Measurements from ENCODE around the gene FYTTD1.
"Not testable (repeated sequence)": the region's sequence is repeated elsewhere in the genome, so short reads cannot be mapped to it uniquely, and the experiment has no call there.

Gene FYTTD1

DNA sequence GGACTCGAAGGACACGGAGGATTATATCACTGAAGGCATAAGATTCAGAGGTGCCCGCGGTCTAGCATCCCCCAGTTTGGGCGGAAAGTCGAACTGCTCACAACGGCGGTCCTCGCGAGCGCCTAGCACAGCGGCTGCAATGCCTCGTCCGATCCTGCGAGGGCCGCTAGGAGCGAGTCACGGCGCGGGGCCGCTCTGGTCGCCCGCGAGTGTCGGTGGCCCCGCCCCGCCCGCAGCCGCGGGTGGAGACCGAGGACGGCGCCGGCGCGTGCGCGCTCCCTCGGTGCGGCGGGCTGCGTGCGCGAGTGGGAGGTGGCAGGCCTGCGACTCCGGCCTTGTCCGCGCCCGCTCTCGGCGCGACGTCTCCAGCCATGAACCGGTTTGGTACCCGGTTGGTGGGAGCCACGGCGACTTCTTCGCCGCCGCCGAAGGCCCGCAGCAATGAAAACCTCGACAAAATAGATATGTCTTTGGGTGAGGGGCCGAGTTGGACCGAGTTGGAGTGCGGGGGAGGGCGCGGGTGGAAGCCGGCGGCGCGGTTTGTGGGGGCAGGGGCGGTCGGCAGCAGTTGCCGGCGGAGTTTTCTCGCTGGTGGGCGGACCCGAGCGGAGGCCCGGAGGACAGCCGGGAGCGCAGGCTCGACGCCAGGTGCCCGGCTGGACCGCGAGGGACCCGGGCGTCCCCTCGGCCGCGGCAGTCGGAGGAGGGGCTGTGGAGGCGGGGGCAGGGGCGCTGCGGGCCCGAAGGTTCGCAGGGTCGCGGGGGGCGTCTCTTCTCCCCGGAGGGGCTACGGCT, at the start of gene FYTTD1:
Gene FYTTD1 (plus strand): TSS at position 283 of the 795 bp plus-strand sequence. CDS start 89 bp downstream, at position 372.
- peak; percentile 95 for DNase-seq

GRCh38 chr3:197700095-197700494, 49.6 kb upstream of the FYTTD1 start:
- no peak for DNase-seq

- no peak for DNase-seq
These were observed 47.8 kb upstream of the FYTTD1 start for GRCh38 chr3:197701841-197702240.

DNA sequence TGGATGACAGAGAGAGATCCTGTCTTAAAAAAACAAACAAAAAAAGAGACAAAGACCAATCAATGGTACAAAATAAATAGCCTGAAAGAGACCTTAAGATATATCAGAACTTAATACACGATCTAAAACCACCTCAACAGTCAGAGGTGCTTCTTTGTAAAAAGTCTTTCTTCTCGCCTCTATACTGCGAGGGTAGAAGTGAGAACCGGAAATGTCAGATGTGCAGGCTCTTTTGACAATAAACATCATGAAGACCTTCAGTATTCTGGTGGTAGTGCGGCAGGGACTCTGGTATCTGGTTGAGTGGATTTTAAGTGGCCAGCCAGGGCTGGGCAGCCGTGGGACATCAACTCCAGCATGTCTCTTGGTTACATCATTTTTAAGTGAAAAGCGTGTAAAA, 43.0 kb upstream of the FYTTD1 start:
- no peak for DNase-seq

GRCh38 chr3:197709135-197709534, 40.5 kb upstream of the FYTTD1 start:
- DNase-seq = peak; percentile 64

DNA sequence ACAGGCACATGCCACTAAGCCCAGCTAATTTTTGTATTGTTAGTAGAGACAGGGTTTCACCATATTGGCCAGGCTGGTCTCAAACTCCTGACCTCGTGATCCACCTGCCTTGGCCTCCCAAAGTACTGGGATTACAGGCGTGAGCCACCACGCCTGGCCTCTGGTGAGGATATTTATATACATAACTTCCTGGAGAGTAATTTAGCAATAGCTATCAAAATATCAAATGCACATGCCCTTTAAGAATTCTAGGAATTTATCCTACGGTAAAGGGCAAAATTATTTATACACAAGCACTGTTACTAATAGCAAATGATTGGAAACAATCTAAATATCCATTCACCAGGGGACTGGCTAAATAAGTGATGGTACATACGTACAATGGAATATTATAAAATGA, 38.7 kb upstream of the FYTTD1 start:
- DNase-seq = not testable (repeated sequence)

GRCh38 chr3:197711973-197712707, 37.5 kb upstream of the FYTTD1 start:
- peak; percentile 99 for DNase-seq

DNA sequence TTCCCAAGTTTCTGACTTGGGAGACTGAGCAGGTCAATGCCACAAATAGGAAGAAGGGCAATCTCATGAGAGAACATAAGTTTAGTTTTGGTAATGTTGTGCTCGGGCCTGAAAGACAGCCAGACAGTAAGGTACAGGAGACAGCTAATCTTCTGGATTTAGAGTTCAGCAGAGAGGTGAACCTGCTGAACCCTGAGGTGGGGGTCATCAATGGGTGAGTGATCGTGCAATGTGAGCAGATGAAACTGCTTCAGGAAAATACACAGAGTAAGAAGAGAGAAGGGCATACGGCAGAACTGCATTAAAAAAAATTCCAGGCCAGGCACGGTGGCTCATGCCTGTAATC, 36.2 kb upstream of the FYTTD1 start:
- no peak for DNase-seq

- DNase-seq = no peak
These were observed 35.4 kb upstream of the FYTTD1 start for GRCh38 chr3:197714251-197714650.

DNA sequence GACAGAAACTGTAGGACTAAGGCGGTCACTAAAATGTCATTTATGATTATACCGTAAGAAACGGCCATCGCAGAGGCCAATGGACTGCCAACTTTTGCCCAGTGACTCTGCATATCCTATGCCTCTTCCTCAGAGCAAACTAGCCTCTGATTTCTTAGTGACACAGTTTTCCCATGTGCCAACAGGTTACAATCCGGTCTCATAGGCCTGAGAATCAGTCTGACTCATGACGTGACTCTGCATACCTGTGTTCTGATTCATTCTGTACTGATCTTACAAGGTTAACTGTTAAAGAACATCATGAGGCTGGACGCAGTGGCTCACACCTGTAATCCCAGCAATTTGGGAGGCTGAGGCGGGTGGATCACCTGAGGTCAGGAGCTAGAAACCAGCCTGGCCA, 30.8 kb upstream of the FYTTD1 start:
- DNase-seq = no peak

DNA sequence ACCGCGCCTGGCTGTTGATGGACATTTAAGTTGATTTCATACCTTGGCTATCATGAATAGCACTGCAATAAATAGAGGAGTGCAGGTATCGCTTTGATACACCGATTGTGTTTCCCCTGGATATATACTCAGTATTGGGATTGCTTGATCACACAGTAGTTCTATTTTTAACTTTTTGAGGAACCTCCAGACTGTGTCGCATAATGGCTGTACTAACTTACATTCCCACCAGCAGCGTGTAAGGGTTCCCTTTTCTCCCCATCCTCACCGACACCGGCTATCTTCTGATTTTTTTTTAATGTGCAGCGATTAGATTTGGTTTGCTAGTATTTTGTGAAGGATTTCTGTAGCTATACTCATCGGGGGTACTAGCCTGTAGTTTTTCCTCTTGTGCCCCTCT, 29.0 kb upstream of the FYTTD1 start:
- peak; percentile 21 for DNase-seq

DNA sequence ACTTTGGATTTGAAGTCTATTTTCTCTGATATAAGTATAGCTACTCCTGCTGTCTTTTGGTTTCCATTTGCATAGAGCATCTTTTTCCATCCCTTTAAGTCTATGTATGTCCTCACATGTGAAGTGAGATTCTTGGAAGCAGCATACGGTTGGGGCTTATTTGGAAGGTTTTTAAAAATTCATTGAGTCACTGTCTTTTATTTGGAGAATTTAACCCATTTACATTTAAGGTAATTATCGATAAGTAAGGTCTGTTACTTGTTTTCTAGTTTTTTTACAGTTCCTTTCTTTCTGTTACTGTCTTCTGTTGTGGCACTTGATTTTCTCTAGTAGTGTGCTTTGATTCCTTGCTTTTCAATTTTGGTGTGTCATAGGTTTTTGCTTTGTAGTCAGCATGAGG, 26.9 kb upstream of the FYTTD1 start:
- no peak for DNase-seq

DNA sequence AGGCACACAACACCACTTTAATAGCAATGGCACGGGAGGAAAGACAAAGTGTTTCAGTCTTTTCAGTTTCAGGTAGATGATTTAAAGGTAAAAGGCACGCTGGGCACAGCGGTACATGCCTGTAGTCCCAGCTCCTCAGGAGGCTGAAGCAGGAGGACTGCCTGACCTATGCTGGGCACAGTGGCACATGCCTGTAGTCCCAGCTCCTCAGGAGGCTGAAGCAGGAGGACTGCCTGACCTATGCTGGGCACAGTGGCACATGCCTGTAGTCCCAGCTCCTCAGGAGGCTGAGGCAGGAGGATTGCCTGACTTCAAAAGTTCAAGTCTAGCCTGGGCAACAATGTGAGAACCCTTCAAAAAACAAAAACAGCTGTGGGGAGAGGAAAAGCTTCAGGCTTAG, 21.8 kb upstream of the FYTTD1 start:
- DNase-seq = not testable (repeated sequence)

DNA sequence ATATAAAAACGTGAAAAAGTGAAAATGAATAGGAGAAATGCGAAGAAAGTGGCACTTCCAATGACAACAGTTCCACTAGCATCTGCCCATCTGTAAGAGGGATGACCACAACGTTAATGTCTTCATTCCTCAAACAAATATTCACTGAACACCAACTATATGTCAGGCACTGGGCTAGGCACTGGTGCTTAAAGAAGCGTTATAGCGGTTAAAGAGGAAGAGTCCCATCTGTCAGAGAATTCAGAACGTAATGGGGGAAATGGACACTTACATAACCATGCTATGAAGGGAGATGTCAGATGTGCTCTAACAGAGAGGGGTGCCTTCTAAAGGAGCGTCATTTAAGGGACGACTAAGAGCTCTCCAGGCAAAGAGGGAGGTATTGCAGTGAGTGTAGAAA, 21.2 kb upstream of the FYTTD1 start:
- DNase-seq = peak; percentile 42

- no peak for DNase-seq
These were observed 19.5 kb upstream of the FYTTD1 start for GRCh38 chr3:197730200-197730599.

DNA sequence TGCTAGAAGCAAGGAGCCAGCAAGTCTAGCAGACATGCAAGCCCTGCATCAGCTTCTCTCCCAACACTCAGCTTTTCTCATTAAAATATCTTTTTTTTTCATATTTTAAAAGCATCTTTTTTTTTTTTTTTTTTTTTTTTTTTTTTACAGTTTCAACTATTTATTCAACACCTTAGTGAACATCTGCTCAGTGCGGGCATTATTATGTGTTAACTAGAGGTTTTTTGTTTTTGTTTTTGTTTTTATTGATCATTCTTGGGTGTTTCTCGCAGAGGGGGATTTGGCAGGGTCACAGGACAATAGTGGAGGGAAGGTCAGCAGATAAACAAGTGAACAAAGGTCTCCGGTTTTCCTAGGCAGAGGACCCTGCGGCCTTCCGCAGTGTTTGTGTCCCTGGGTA, 18.9 kb upstream of the FYTTD1 start:
- DNase-seq = not testable (repeated sequence)

DNA sequence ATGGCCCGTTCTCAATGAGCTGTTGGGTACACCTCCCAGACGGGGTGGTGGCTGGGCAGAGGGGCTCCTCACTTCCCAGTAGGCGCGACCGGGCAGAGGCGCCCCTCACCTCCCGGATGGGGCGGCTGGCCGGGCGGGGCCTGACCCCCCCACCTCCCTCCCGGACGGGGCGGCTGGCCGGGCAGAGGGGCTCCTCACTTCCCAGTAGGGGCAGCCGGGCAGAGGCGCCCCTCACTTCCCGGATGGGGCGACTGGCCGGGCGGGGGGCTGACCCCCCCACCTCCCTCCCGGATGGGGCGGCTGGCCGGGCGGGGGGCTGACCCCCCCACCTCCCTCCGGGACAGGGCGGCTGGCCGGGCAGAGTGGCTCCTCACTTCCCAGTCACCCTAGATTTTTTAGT, 18.2 kb upstream of the FYTTD1 start:
- not testable (repeated sequence) for DNase-seq

- no peak for DNase-seq
These were observed 16.6 kb upstream of the FYTTD1 start for GRCh38 chr3:197733042-197733441.

DNA sequence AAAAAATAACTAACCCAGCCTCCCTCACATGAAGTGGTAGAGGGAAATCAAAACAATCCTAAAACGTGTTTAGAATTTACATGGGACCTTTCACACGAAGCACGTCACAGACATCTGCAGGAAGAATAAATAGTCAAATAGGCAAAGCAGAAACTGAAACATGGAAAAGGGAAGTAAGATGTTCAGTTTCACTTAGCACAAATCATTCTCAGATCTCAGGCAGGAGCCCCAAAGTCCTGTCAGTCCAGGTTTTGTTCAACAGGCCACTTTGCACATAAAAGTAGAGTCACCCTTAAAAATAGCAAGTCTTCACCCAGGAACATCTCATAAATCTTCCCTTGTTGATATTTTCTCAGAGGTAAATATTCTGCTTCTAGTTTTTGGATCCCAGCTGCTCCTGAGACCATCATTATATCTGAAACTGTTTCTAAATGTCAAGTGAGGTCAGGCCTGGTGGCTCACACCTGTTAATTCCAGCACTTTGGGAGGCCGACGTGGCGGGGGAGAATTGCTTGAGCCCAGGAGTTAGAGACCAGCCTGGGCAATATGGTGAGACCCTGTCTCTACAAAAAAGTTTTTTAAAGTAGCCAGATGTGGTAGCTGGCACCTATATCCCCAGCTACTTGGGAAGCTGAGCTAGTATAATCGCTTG, 14.9 kb upstream of the FYTTD1 start:
- peak; percentile 91 for DNase-seq

GRCh38 chr3:197736010-197736490, 13.6 kb upstream of the FYTTD1 start:
- DNase-seq = peak; percentile 60

- peak; percentile 98 for DNase-seq
These were observed 13.0 kb upstream of the FYTTD1 start, which contains the start of gene RUBCN for GRCh38 chr3:197736491-197737318. Gene RUBCN (minus strand): TSS chr3:197736904. CDS start chr3:197736719, 185 bp downstream.

GRCh38 chr3:197737319-197737649, 12.4 kb upstream of the FYTTD1 start:
- no peak for DNase-seq
